ENCODE results near the gene SMIM24. TPM values are rescaled to one million over a fixed set of nuclear protein-coding genes. Genes with fewer than 3 reads are reported as not detected.
"Not testable (repeated sequence)": the region's sequence is repeated elsewhere in the genome, so short reads cannot be mapped to it uniquely, and the experiment has no call there.

The SMIM24 gene
- total RNA-seq, 4 donors from 2014 or later: 0.29 to 0.78 TPM; not detected in 2

- DNase-seq (ENCODE audit: low spot score in 2 of 2): no peak
- H3K4me3 ChIP-seq (ENCODE audit: low read depth, poor library complexity, severe bottlenecking): no peak overlapping the region
- no peak for TF ChIP-seq POLR2A (IDR thresholded peaks at IDR 0.05)
- TF ChIP-seq CTCF (IDR thresholded peaks at IDR 0.05): no peak
- intact Hi-C loops (cut with DNase I; ENCODE audit: low total_unique reads): no loop called here
- WGBS, 2 donors: 79 to 82% methylated on average over 33 to 37 of the region's 37 CpGs
Measured at GRCh38 chr19:3455960-3456601, 24.2 kb downstream of the SMIM24 start.

- 81 to 90% methylated on average over 7 of the region's 7 CpGs for WGBS, 2 donors
Measured at GRCh38 chr19:3455393-3455955, 24.9 kb downstream of the SMIM24 start.

GRCh38 chr19:3454656-3455392 lies 25.5 kb downstream of the SMIM24 start:
- DNase-seq (ENCODE audit: low spot score in 2 of 2): no peak
- 95 to 97% methylated on average over 15 of the region's 15 CpGs for WGBS, 2 donors
- no peak overlapping the region for H3K4me3 ChIP-seq (ENCODE audit: low read depth, poor library complexity, severe bottlenecking)
- intact Hi-C loops (cut with DNase I; ENCODE audit: low total_unique reads): no loop called here
- TF ChIP-seq CTCF (IDR thresholded peaks at IDR 0.05) (no peak), POLR2A (IDR thresholded peaks at IDR 0.05) (no peak)

More at GRCh38 chr19:3455393-3455955, 24.9 kb downstream of the SMIM24 start:
- DNase-seq (ENCODE audit: low spot score in 2 of 2): no peak
- TF ChIP-seq POLR2A (IDR thresholded peaks at IDR 0.05) (no peak), CTCF (IDR thresholded peaks at IDR 0.05) (no peak)
- H3K4me3 ChIP-seq (ENCODE audit: low read depth, poor library complexity, severe bottlenecking): no peak overlapping the region
- intact Hi-C loops (cut with DNase I; ENCODE audit: low total_unique reads): no loop called here

DNA sequence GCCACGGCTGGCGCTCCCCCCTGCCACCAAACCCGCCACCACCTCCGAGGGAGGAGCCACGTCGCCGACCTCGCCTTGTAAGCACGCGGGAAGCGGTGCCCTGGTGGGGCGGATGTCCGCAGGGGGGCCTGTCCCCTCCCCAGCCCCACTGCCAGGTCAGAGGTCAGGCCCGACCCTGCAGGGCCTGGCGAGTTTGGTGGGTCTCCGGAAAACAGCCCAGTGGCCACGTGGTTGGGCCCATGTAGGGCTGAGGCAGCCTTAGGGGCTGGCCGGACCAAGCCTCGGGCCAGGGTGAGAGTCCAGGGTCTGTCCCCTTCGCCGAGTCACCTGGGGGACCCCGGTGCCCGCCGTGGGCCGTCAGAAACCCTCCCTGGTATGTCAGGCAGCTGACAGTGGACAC lies 26.5 kb downstream of the SMIM24 start:
- no peak for TF ChIP-seq POLR2A (IDR thresholded peaks at IDR 0.05)
- TF ChIP-seq CTCF (IDR thresholded peaks at IDR 0.05): no peak
- no peak for DNase-seq (ENCODE audit: low spot score in 2 of 2)
- H3K4me3 ChIP-seq (ENCODE audit: low read depth, poor library complexity, severe bottlenecking): no peak overlapping the region
- intact Hi-C loops (cut with DNase I; ENCODE audit: low total_unique reads): no loop called here
- 86 to 87% methylated on average over 22 to 23 of the region's 25 CpGs for WGBS, 2 donors

- DNase-seq (ENCODE audit: low spot score in 2 of 2); H3K4me3 ChIP-seq (ENCODE audit: low read depth, poor library complexity, severe bottlenecking); intact Hi-C loops (cut with DNase I; ENCODE audit: low total_unique reads): not testable (repeated sequence)
- WGBS, 2 donors: 98% methylated on average over 10 of the region's 10 CpGs
Measured at GRCh38 chr19:3452942-3453214, 27.4 kb downstream of the SMIM24 start.

DNA sequence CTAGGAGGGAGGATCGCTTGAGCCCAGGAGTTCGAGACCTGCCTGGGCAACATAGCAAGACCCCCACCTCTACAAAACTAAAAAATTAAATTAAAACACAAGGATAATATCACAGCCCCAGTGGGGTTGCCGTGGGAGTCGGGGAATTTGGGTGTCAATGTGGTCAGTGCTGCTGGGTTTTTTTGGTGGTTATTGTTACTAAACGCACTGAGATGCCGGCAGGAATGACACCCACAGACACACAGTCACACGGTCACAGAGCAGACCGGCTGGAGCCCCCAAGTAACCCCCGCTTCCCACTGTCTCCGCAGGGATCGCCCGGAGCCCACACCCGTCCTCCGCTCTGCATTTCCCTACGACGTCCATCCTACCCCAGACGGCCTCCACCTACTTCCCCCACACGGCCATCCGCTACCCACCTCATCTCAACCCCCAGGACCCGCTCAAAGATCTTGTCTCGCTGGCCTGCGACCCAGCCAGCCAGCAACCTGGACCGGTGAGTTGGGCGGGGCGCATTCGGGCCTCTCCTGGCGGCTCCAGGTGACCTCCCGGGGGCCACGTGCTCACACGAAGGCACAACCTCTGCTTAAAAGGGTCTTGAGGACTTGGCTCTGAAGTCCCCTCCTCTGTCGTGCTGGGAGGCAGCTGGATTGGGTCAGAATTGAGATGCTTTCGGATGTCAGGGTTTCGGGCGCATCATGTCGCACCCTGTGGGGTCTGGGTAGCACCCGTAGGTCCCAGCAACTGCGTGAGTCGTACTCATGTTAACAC lies 28.0 kb downstream of the SMIM24 start:
- TF ChIP-seq CTCF (IDR thresholded peaks at IDR 0.05) (no peak), POLR2A (IDR thresholded peaks at IDR 0.05) (no peak)
- WGBS, 2 donors: 90 to 92% methylated on average over 38 of the region's 38 CpGs
- no peak overlapping the region for H3K4me3 ChIP-seq (ENCODE audit: low read depth, poor library complexity, severe bottlenecking)
- intact Hi-C loops (cut with DNase I; ENCODE audit: low total_unique reads): no loop called here
- no peak for DNase-seq (ENCODE audit: low spot score in 2 of 2)

Data from lower leg skin (tissue), 4 donors.